PC-3 (cell line): ENCODE data around the gene YIPF7. TPM values are rescaled to one million over a fixed set of nuclear protein-coding genes. Genes with fewer than 3 reads are reported as not detected.

Experiments used
- ATAC-seq: fragments of 200-7000 bp; cut with Tn5 transposase; 2 replicates; pipeline ENCODE4 v1.9.1; 2020; ENCODE audit warnings: mild to moderate bottlenecking, moderate library complexity
- BruUV-seq: library from RNA; stranded (reverse); fragments of 400-500 nt; replicated peaks from 2 replicates; lab custom pipeline; 2021; lab: Mats Ljungman, UMichigan
- CTCF ChIA-PET: fragments of 300-600 bp; sonication (Branson Sonifier 250); formaldehyde crosslinking; loops from one replicate; lab custom pipeline; 2022; ENCODE audit warnings: antibody characterized with exemption; lab: Charles Lee
- POLR2A ChIA-PET: fragments of 300-600 bp; sonication (Branson Sonifier 250); formaldehyde crosslinking; loops from one replicate; lab custom pipeline; 2022; ENCODE audit warnings: antibody characterized with exemption; ENCODE audit not compliant: unreplicated experiment; lab: Charles Lee
- DNase-seq: peaks from one replicate; pipeline ENCODE4 v3.0.0-alpha.2; 2015
- H2AFZ ChIP-seq: fragments of 300-600 bp; sonication (generic); 2 replicates; pipeline ENCODE4 v1.6.0; 2016; ENCODE audit warnings: antibody characterized with exemption, low read length
- H3F3A ChIP-seq: fragments of 300-600 bp; sonication (generic); one replicate; pipeline ENCODE4 v1.6.0; 2017; ENCODE audit warnings: antibody characterized with exemption, low read length, control low read depth, mild to moderate bottlenecking; ENCODE audit not compliant: unreplicated experiment
- H3K27ac ChIP-seq: fragments of 300-600 bp; sonication (generic); 2 replicates; pipeline ENCODE4 v1.5.1; 2016; ENCODE audit warnings: mild to moderate bottlenecking, low read length
- H3K27me3 ChIP-seq: fragments of 300-600 bp; sonication (generic); 2 replicates; pipeline ENCODE4 v1.6.1; 2016; ENCODE audit warnings: low read length, mixed read lengths
- H3K36me3 ChIP-seq: fragments of 300-600 bp; sonication (generic); 2 replicates; pipeline ENCODE4 v1.6.1; 2016; ENCODE audit warnings: low read depth, mixed run types, low read length, mixed read lengths
- H3K4me1 ChIP-seq: fragments of 300-600 bp; sonication (generic); 2 replicates; pipeline ENCODE4 v1.5.1; 2016; ENCODE audit warnings: low read length; ENCODE audit not compliant: insufficient read depth
- H3K4me2 ChIP-seq: fragments of 300-600 bp; sonication (generic); 2 replicates; pipeline ENCODE4 v1.6.0; 2016; ENCODE audit warnings: low read length
- H3K4me3 ChIP-seq: fragments of 300-600 bp; sonication (generic); 2 replicates; pipeline ENCODE4 v1.5.1; 2016; ENCODE audit warnings: mild to moderate bottlenecking, low read length, mixed read lengths
- H3K79me2 ChIP-seq: fragments of 300-600 bp; sonication (generic); 2 replicates; pipeline ENCODE4 v1.6.1; 2017; ENCODE audit warnings: low read length, mixed read lengths
- H3K9ac ChIP-seq: fragments of 300-600 bp; sonication (generic); 2 replicates; pipeline ENCODE4 v1.6.0; 2016; ENCODE audit warnings: mild to moderate bottlenecking, low read length
- H3K9me2 ChIP-seq: fragments of 300-600 bp; sonication (generic); replicated peaks from 2 replicates; pipeline ENCODE4 v1.6.1; 2016; ENCODE audit warnings: mixed run types, low read length, mixed read lengths
- H3K9me3 ChIP-seq: fragments of 300-600 bp; sonication (generic); 2 replicates; pipeline ENCODE4 v1.6.1; 2016; ENCODE audit warnings: low read length, mixed read lengths
- H4K20me1 ChIP-seq: fragments of 300-600 bp; sonication (generic); 2 replicates; pipeline ENCODE4 v1.6.1; 2016; ENCODE audit warnings: low read length, mixed read lengths
- CTCF ChIP-seq: fragments of 300-600 bp; sonication (generic); conservative IDR thresholded peaks from 2 replicates; pipeline ENCODE4 v1.5.1; 2017; ENCODE audit warnings: antibody characterized with exemption, low read depth, mild to moderate bottlenecking, low read length
- EZH2 ChIP-seq: fragments of 300-600 bp; sonication (generic); IDR thresholded peaks from one replicate; pipeline ENCODE4 v1.6.1; 2017; ENCODE audit warnings: antibody characterized with exemption, mild to moderate bottlenecking, low read length; ENCODE audit not compliant: unreplicated experiment
- EZH2phosphoT487 ChIP-seq: fragments of 300-600 bp; sonication (generic); IDR thresholded peaks from 2 replicates; pipeline ENCODE4 v1.6.1; 2018; ENCODE audit warnings: mild to moderate bottlenecking, antibody characterized with exemption, low read length, borderline replicate concordance
- intact Hi-C: fragments of 100-400 bp; cut with micrococcal nuclease; formaldehyde crosslinking; loops from 2 replicates; pipeline ENCODE4 v1.9.0; 2023
- total RNA-seq: library from RNA; depleted of rRNA; stranded (reverse); fragments of >200 nt; gene quantifications from 2 replicates; pipeline ENCODE4 v1.2.3, GENCODE V29; 2014

YIPF7 gene
- total RNA-seq, 1 experiment from 2014 or later, result not detected

GRCh38 chr4:44662623-44663005, 11.2 kb upstream of the YIPF7 start:
- peaks cover 18% of the 10 kb centered on the region for H3K4me1 ChIP-seq
- peak overlapping the region; percentile 28; the same call in 1 of the 2 replicates for H3K4me2 ChIP-seq
- POLR2A ChIA-PET, result no interaction called here
- H2AFZ ChIP-seq, result no peak overlapping the region
- CTCF ChIA-PET, result no interaction called here
- peak overlapping the region; percentile 72 for H3K27ac ChIP-seq
- H3K36me3 ChIP-seq, result no peaks in the 10 kb centered on the region
- no TSS peak for BruUV-seq
- H3K27me3 ChIP-seq, result no peaks in the 10 kb centered on the region
- H3K9me2 ChIP-seq, result no peaks in the 10 kb centered on the region
- DNase-seq (no peak), ATAC-seq (no peak; the same call in 1 of the 2 replicates)
- H3K9me3 ChIP-seq, result no peaks in the 10 kb centered on the region
- TF ChIP-seq EZH2, result no peak
- TF ChIP-seq EZH2phosphoT487, result no peak
- TF ChIP-seq CTCF, result no peak
- no peak overlapping the region for H3K9ac ChIP-seq
- H3F3A ChIP-seq, result no peaks in the 10 kb centered on the region
- no peaks in the 10 kb centered on the region for H4K20me1 ChIP-seq
- no peak overlapping the region for H3K4me3 ChIP-seq
- intact Hi-C loops, result no loop called here
- H3K79me2 ChIP-seq, result no peaks in the 10 kb centered on the region

GRCh38 chr4:44661940-44662622, 10.7 kb upstream of the YIPF7 start:
- Histone ChIP-seq H3F3A (no peaks in the 10 kb centered on the region), H3K9ac (no peak overlapping the region), H4K20me1 (no peaks in the 10 kb centered on the region), H3K4me1 (peaks cover 18% of the 10 kb centered on the region), H3K4me2 (peak overlapping the region; percentile 28; the same call in 1 of the 2 replicates), H2AFZ (no peak overlapping the region), H3K36me3 (no peaks in the 10 kb centered on the region), H3K27me3 (no peaks in the 10 kb centered on the region), H3K27ac (peak overlapping the region; percentile 72), H3K4me3 (no peak overlapping the region), H3K79me2 (no peaks in the 10 kb centered on the region), H3K9me3 (no peaks in the 10 kb centered on the region), H3K9me2 (no peaks in the 10 kb centered on the region)
- DNase-seq (peak; percentile 71), ATAC-seq (peak; percentile 98)
- TF ChIP-seq CTCF, result no peak; the same call in 1 of the 2 replicates
- no peak for TF ChIP-seq EZH2
- TF ChIP-seq EZH2phosphoT487, result no peak
- intact Hi-C loops, result no loop called here
- POLR2A ChIA-PET, result no interaction called here
- CTCF ChIA-PET, result no interaction called here
- BruUV-seq, result no TSS peak

GRCh38 chr4:44660396-44660795, 9.0 kb upstream of the YIPF7 start:
- Histone ChIP-seq H3K4me3 (no peak overlapping the region), H3K9me2 (no peaks in the 10 kb centered on the region), H2AFZ (no peak overlapping the region), H3K27ac (no peak overlapping the region), H3K4me2 (no peak overlapping the region), H3K4me1 (peaks cover 18% of the 10 kb centered on the region), H3K27me3 (no peaks in the 10 kb centered on the region), H3K36me3 (no peaks in the 10 kb centered on the region), H3K9ac (no peak overlapping the region), H3F3A (no peaks in the 10 kb centered on the region), H4K20me1 (no peaks in the 10 kb centered on the region), H3K79me2 (no peaks in the 10 kb centered on the region), H3K9me3 (no peaks in the 10 kb centered on the region)
- peak; percentile 25; the same call in 1 of the 2 replicates for ATAC-seq
- intact Hi-C loops, result no loop called here
- POLR2A ChIA-PET, result no interaction called here
- CTCF ChIA-PET, result interaction anchor here (0.6 kb wide), 1 partner anchor 997 kb away, joined by 7 read pairs; no protein-coding TSS in a partner anchor
- no peak for TF ChIP-seq EZH2phosphoT487
- no peak for TF ChIP-seq EZH2
- no peak for TF ChIP-seq CTCF
- no TSS peak for BruUV-seq
- peak; percentile 23 for DNase-seq
